Activated CD4-positive, alpha-beta T cell treated with anti-CD3 and anti-CD28 coated beads, Interleukin-2, amount 10 ng/mL, durations not matched to agents 7 days and 5 days (primary cell): ENCODE results near the gene RALGAPA2. TPM values are rescaled to one million over a fixed set of nuclear protein-coding genes. Genes with fewer than 3 reads are reported as not detected.

Experiments used
- CTCF ChIA-PET: fragments of 350-600 bp; sonication (Branson Sonifier 250); formaldehyde crosslinking; loops from one replicate; lab custom pipeline; 2021; ENCODE audit warnings: antibody characterized with exemption; lab: Charles Lee
- POLR2A ChIA-PET: fragments of 350-600 bp; sonication (Branson Sonifier 250); formaldehyde crosslinking; loops from one replicate; lab custom pipeline; 2021; ENCODE audit warnings: antibody characterized with exemption; lab: Charles Lee
- DNase-seq: peaks from one replicate; pipeline ENCODE4 v3.0.0-alpha.2; 2020
- H3K27ac Mint-ChIP-seq: one replicate; pipeline ENCODE4 v1.8.0; 2021; ENCODE audit warnings: mild to moderate bottlenecking, moderate library complexity, mixed read lengths
- H3K27me3 Mint-ChIP-seq: one replicate; pipeline ENCODE4 v1.8.0; 2021; ENCODE audit warnings: mixed read lengths
- H3K36me3 Mint-ChIP-seq: one replicate; pipeline ENCODE4 v1.8.0; 2021; ENCODE audit warnings: low read depth, mixed read lengths
- H3K4me1 Mint-ChIP-seq: one replicate; pipeline ENCODE4 v1.8.0; 2021; ENCODE audit warnings: mixed read lengths
- H3K4me3 Mint-ChIP-seq: one replicate; pipeline ENCODE4 v1.8.0; 2021; ENCODE audit warnings: mild to moderate bottlenecking, moderate library complexity, mixed read lengths
- H3K9me3 Mint-ChIP-seq: one replicate; pipeline ENCODE4 v1.8.0; 2021; ENCODE audit warnings: mixed read lengths
- total RNA-seq, 2 experiments: library from RNA; stranded (reverse); gene quantifications; one replicate each; pipeline ENCODE4 v1.2.3, GENCODE V29; 2021

The RALGAPA2 gene
- total RNA-seq, 2 experiments from 2014 or later = 26.4 to 31.7 TPM

GRCh38 chr20:20344476-20344875 lies 368.0 kb downstream of the RALGAPA2 start:
- Mint-ChIP-seq H3K27ac (no peak overlapping the region), H3K4me1 (no peaks in the 10 kb centered on the region), H3K27me3 (peaks cover 6% of the 10 kb centered on the region), H3K36me3 (no peaks in the 10 kb centered on the region), H3K9me3 (no peaks in the 10 kb centered on the region), H3K4me3 (no peak overlapping the region)
- CTCF ChIA-PET = no interaction called here
- no peak for DNase-seq
- POLR2A ChIA-PET = no interaction called here

- CTCF ChIA-PET = interaction anchor here (0.6 kb wide), 1 partner anchor 58 kb away, joined by 3 read pairs; no protein-coding TSS in a partner anchor
- H3K9me3 Mint-ChIP-seq = no peaks in the 10 kb centered on the region
- DNase-seq = no peak
- no peak overlapping the region for H3K27ac Mint-ChIP-seq
- no peak overlapping the region for H3K4me3 Mint-ChIP-seq
- H3K27me3 Mint-ChIP-seq = peaks cover 3% of the 10 kb centered on the region
- no peaks in the 10 kb centered on the region for H3K4me1 Mint-ChIP-seq
- POLR2A ChIA-PET = no interaction called here
- no peaks in the 10 kb centered on the region for H3K36me3 Mint-ChIP-seq
Observed at GRCh38 chr20:20343932-20344331, 368.5 kb downstream of the RALGAPA2 start.
